PFSK-1 (cell line): ENCODE results near the gene PDE3A.

Experiments
- FOXP2 ChIP-seq: optimal IDR thresholded peaks from 2 replicates; pipeline ENCODE3; 2011; ENCODE audit warnings: borderline replicate concordance, control low read depth, inconsistent platforms; ENCODE audit not compliant: insufficient read depth; ENCODE audit errors: extremely low read length, extremely low read depth
- POLR2AphosphoS5 ChIP-seq: IDR thresholded peaks from 2 replicates; pipeline ENCODE4 v1.6.1; 2012; ENCODE audit warnings: low read depth, mild to moderate bottlenecking, control low read depth, low read length, moderate library complexity
- SIN3A ChIP-seq: IDR thresholded peaks from 2 replicates; pipeline ENCODE4 v1.6.1; 2012; ENCODE audit warnings: mild to moderate bottlenecking, low read length, moderate library complexity, borderline replicate concordance; ENCODE audit not compliant: insufficient read depth
- TAF1 ChIP-seq: IDR thresholded peaks from 2 replicates; pipeline ENCODE4 v1.6.1; 2012; ENCODE audit warnings: low read length, control low read depth, borderline replicate concordance; ENCODE audit not compliant: insufficient read depth
- TF ChIP-seq, protein P1 (sequence below), 2 experiments: IDR thresholded peaks; 2 replicates each; pipeline versions ENCODE4 v1.6.1 to v1.8.0; 2011 to 2012; ENCODE audit warnings: low read depth in 2 of 2, low read length in 2 of 2, control low read depth in 1 of 2, inconsistent platforms in 1 of 2, mild to moderate bottlenecking in 1 of 2, moderate library complexity in 1 of 2; ENCODE audit not compliant: insufficient read depth in 1 of 2

Gene PDE3A

DNA sequence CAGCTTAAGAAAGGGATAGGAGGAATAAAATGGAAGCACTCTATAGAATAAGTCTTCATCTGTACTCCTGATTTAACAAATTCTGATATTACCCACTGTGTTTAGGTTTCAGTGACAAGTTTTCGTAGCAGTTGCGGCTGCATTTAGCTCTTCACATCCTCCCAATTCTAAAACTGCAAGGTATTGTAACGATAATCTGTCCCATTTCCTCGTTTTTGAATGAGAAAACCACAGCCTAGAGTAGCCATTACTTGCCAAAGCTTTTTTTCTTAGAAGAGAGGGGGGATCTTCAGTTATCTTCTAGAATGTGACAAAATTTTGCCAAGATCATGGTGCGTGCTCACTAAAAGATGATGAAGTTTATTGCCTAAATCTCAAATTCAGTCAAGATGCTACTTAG is 155.8 kb downstream of the PDE3A start:
- TF ChIP-seq POLR2AphosphoS5 (no peak), TAF1 (no peak), FOXP2 (no peak), SIN3A (no peak)
- TF ChIP-seq, protein P1, sequence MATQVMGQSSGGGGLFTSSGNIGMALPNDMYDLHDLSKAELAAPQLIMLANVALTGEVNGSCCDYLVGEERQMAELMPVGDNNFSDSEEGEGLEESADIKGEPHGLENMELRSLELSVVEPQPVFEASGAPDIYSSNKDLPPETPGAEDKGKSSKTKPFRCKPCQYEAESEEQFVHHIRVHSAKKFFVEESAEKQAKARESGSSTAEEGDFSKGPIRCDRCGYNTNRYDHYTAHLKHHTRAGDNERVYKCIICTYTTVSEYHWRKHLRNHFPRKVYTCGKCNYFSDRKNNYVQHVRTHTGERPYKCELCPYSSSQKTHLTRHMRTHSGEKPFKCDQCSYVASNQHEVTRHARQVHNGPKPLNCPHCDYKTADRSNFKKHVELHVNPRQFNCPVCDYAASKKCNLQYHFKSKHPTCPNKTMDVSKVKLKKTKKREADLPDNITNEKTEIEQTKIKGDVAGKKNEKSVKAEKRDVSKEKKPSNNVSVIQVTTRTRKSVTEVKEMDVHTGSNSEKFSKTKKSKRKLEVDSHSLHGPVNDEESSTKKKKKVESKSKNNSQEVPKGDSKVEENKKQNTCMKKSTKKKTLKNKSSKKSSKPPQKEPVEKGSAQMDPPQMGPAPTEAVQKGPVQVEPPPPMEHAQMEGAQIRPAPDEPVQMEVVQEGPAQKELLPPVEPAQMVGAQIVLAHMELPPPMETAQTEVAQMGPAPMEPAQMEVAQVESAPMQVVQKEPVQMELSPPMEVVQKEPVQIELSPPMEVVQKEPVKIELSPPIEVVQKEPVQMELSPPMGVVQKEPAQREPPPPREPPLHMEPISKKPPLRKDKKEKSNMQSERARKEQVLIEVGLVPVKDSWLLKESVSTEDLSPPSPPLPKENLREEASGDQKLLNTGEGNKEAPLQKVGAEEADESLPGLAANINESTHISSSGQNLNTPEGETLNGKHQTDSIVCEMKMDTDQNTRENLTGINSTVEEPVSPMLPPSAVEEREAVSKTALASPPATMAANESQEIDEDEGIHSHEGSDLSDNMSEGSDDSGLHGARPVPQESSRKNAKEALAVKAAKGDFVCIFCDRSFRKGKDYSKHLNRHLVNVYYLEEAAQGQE (IDR thresholded peaks at IDR 0.05; ENCODE audit: insufficient read depth in 1 of 2, low read depth in 2 of 2, low read length in 2 of 2) = no peak

- no peak for TF ChIP-seq SIN3A
- TF ChIP-seq, protein P1 (IDR thresholded peaks at IDR 0.05; ENCODE audit: insufficient read depth in 1 of 2, low read depth in 2 of 2, low read length in 2 of 2) = no peak
- TF ChIP-seq FOXP2 = no peak
- TF ChIP-seq POLR2AphosphoS5 = no peak
- TF ChIP-seq TAF1 = no peak
Measured at GRCh38 chr12:20525064-20525610, 156.8 kb downstream of the PDE3A start.

DNA sequence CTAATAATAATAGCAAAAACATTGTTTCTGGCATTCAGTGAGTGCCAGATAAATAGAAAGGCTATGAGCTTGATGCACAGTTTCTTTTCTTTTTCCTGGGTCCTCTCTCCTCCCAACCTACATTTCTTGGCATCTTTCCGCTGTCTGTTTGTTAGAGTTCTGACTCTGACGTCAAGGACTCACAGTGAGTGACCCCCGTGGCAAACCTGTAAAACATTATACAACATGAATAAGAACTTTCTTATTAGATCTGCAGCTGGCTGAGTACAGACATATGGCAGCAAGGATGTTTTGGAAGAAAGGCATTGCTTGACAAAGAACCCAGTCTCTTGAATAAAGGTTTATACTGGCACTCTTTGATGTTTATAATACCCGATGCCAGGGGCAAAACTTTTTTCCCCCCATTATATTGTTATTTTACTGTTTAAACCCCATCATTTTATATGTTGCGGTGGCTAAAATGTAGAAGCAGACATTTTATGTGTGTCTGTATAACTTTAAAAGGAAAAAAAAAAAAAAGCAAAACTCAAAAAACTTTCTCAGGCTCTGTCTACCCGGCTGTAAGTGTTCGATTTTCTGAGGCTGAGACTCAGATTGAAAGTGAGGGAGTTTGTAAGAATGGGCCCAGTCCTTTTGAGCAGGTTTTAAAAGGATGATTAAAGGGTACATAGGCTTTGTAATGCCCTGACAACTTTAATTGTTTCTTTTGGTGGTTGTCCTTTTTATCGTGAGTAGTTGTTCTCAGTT is 159.3 kb downstream of the PDE3A start:
- no peak for TF ChIP-seq POLR2AphosphoS5
- TF ChIP-seq, protein P1 (IDR thresholded peaks at IDR 0.05; ENCODE audit: insufficient read depth in 1 of 2, low read depth in 2 of 2, low read length in 2 of 2) = no peak
- TF ChIP-seq FOXP2 = no peak
- TF ChIP-seq TAF1 = no peak
- TF ChIP-seq SIN3A = no peak

DNA sequence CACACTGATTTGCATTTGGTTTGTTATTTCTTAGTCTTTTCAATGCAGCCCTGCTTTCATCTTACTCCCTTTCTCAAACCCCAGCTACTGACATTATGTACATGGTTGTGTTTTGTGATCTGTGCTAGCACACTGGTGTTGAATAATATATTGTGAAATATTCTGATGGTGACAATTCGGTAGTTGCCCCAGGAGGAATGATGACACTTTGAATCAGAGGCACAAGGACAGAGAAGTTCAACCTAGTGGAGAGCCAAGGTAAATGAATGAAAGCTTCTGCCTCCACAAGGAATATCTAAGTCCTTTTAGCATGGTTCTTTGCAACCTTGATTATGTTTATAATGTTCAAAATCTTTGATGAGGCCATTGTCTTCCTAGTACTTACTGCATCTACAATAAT is 159.9 kb downstream of the PDE3A start:
- TF ChIP-seq, protein P1 (IDR thresholded peaks at IDR 0.05; ENCODE audit: insufficient read depth in 1 of 2, low read depth in 2 of 2, low read length in 2 of 2) = no peak
- no peak for TF ChIP-seq SIN3A
- TF ChIP-seq FOXP2 = no peak
- no peak for TF ChIP-seq POLR2AphosphoS5
- TF ChIP-seq TAF1 = no peak

GRCh38 chr12:20546267-20546666 is 177.9 kb downstream of the PDE3A start:
- no peak for TF ChIP-seq TAF1
- no peak for TF ChIP-seq FOXP2
- TF ChIP-seq SIN3A = no peak
